GM19438 (cell line): ENCODE results near the gene SLC25A2.
"Not testable (repeated sequence)": the region's sequence is repeated elsewhere in the genome, so short reads cannot be mapped to it uniquely, and the experiment has no call there.

Experiments used
- ATAC-seq: cut with Tn5 transposase; IDR thresholded peaks from one replicate; pipeline ENCODE4 v1.9.1; 2021; ENCODE audit warnings: low read depth; ENCODE audit not compliant: unreplicated experiment

Gene SLC25A2

GRCh38 chr5:141303756-141304155 is at the start of gene SLC25A2:
Gene SLC25A2 (minus strand): TSS chr5:141304049. CDS start chr5:141303865, 184 bp downstream.
- ATAC-seq = no peak

- no peak for ATAC-seq
Observed at GRCh38 chr5:141351591-141351990, 47.7 kb upstream of the SLC25A2 start.

- ATAC-seq = peak; percentile 95
Observed at GRCh38 chr5:141349917-141350619, 46.2 kb upstream of the SLC25A2 start, which contains the start of gene PCDHGB1. Gene PCDHGB1 (plus strand): TSS chr5:141350099. CDS start chr5:141350261, 162 bp downstream.

- ATAC-seq = not testable (repeated sequence)
Observed at GRCh38 chr5:141346017-141346416, 42.2 kb upstream of the SLC25A2 start.

- no peak for ATAC-seq
Observed at GRCh38 chr5:141345327-141345726, 41.5 kb upstream of the SLC25A2 start.

- ATAC-seq = no peak
Observed at GRCh38 chr5:141343953-141344463, 40.2 kb upstream of the SLC25A2 start.

- no peak for ATAC-seq
Observed at GRCh38 chr5:141343242-141343952, 39.5 kb upstream of the SLC25A2 start, which contains the start of gene PCDHGA3. Gene PCDHGA3 (plus strand): TSS chr5:141343829. CDS start chr5:141344034, 205 bp downstream.

GRCh38 chr5:141342773-141343172 is 38.9 kb upstream of the SLC25A2 start:
- ATAC-seq = no peak

GRCh38 chr5:141340781-141341354 is 37.0 kb upstream of the SLC25A2 start:
- ATAC-seq = not testable (repeated sequence)

GRCh38 chr5:141338538-141339306 is 34.9 kb upstream of the SLC25A2 start, which contains the start of gene PCDHGA2:
Gene PCDHGA2 (plus strand): TSS chr5:141338760.
- ATAC-seq = no peak

- ATAC-seq = not testable (repeated sequence)
Observed at GRCh38 chr5:141332571-141332970, 28.7 kb upstream of the SLC25A2 start.

GRCh38 chr5:141330299-141331080 is 26.6 kb upstream of the SLC25A2 start, which contains the start of gene PCDHGA1:
Gene PCDHGA1 (plus strand): TSS chr5:141330514.
- peak; percentile 74 for ATAC-seq

- no peak for ATAC-seq
Observed at GRCh38 chr5:141328231-141328630, 24.4 kb upstream of the SLC25A2 start.

GRCh38 chr5:141326088-141326854 is 22.4 kb upstream of the SLC25A2 start:
- no peak for ATAC-seq

GRCh38 chr5:141322261-141322660 is 18.4 kb upstream of the SLC25A2 start:
- ATAC-seq = no peak

GRCh38 chr5:141320225-141321169 is 16.6 kb upstream of the SLC25A2 start, which contains the start of gene TAF7:
Gene TAF7 (minus strand): TSS chr5:141320784. CDS start chr5:141320044, 740 bp downstream.
- peak; percentile 93 for ATAC-seq

GRCh38 chr5:141319699-141320098 is 15.8 kb upstream of the SLC25A2 start:
- ATAC-seq = no peak
